Neural crest cell (in vitro differentiated cells): ENCODE data around the gene SLX4IP. TPM values are rescaled to one million over a fixed set of nuclear protein-coding genes. Genes with fewer than 3 reads are reported as not detected.

Source experiments
- DNase-seq: peaks from one replicate; pipeline ENCODE4 v3.0.0; 2021; ENCODE audit warnings: low read depth, mixed read lengths, low spot score
- H3K27ac Mint-ChIP-seq: one replicate; pipeline ENCODE4 v1.8.0; 2021; ENCODE audit warnings: mild to moderate bottlenecking, mixed read lengths; ENCODE audit not compliant: unreplicated experiment
- H3K27me3 Mint-ChIP-seq: 2 replicates; pipeline ENCODE4 v1.8.0; 2021; ENCODE audit warnings: low read depth, mild to moderate bottlenecking, mixed read lengths
- H3K36me3 Mint-ChIP-seq: 2 replicates; pipeline ENCODE4 v1.8.0; 2021; ENCODE audit warnings: low read depth, mild to moderate bottlenecking, mixed read lengths
- H3K4me1 Mint-ChIP-seq: 2 replicates; pipeline ENCODE4 v1.8.0; 2021; ENCODE audit warnings: mixed read lengths
- H3K4me3 Mint-ChIP-seq: one replicate; pipeline ENCODE4 v1.8.0; 2021; ENCODE audit warnings: mild to moderate bottlenecking, mixed read lengths
- H3K9me3 Mint-ChIP-seq: 2 replicates; pipeline ENCODE4 v1.8.0; 2021; ENCODE audit warnings: mixed read lengths
- CTCF ChIP-seq: fragments of 200-600 bp; sonication (generic); conservative IDR thresholded peaks from 2 replicates; pipeline ENCODE4 v1.5.0; 2021; ENCODE audit warnings: antibody characterized with exemption, mild to moderate bottlenecking
- total RNA-seq: library from RNA; stranded (reverse); gene quantifications from 2 replicates; pipeline ENCODE4 v1.2.1, GENCODE V29; 2021

The SLX4IP gene
- total RNA-seq, 1 donor from 2014 or later = 8.5 TPM

GRCh38 chr20:10603971-10604864 is 169.1 kb downstream of the SLX4IP start:
- H3K27me3 Mint-ChIP-seq = no peaks in the 10 kb centered on the region
- no peaks in the 10 kb centered on the region for H3K9me3 Mint-ChIP-seq
- no peak for TF ChIP-seq CTCF
- H3K36me3 Mint-ChIP-seq = peaks cover 10% of the 10 kb centered on the region
- peaks cover 57% of the 10 kb centered on the region for H3K4me1 Mint-ChIP-seq
- DNase-seq = peak; percentile 31
- H3K4me3 Mint-ChIP-seq = peak overlapping the region; percentile 72
- peak overlapping the region; percentile 71 for H3K27ac Mint-ChIP-seq

GRCh38 chr20:10604865-10605440 is 169.8 kb downstream of the SLX4IP start:
- DNase-seq = no peak
- Mint-ChIP-seq H3K4me1 (peaks cover 57% of the 10 kb centered on the region), H3K36me3 (peaks cover 10% of the 10 kb centered on the region), H3K4me3 (no peak overlapping the region), H3K27ac (no peak overlapping the region), H3K27me3 (no peaks in the 10 kb centered on the region), H3K9me3 (no peaks in the 10 kb centered on the region)
- no peak for TF ChIP-seq CTCF

- peaks cover 10% of the 10 kb centered on the region for H3K36me3 Mint-ChIP-seq
- H3K9me3 Mint-ChIP-seq = no peaks in the 10 kb centered on the region
- no peak overlapping the region for H3K27ac Mint-ChIP-seq
- no peaks in the 10 kb centered on the region for H3K27me3 Mint-ChIP-seq
- no peak for TF ChIP-seq CTCF
- peaks cover 57% of the 10 kb centered on the region for H3K4me1 Mint-ChIP-seq
- no peak for DNase-seq
- no peak overlapping the region for H3K4me3 Mint-ChIP-seq
Observed at GRCh38 chr20:10605547-10606195, 170.6 kb downstream of the SLX4IP start.

GRCh38 chr20:10609276-10609675 is 174.2 kb downstream of the SLX4IP start:
- H3K4me3 Mint-ChIP-seq = no peak overlapping the region

More at GRCh38 chr20:10609276-10609675, 174.2 kb downstream of the SLX4IP start:
- peaks cover 68% of the 10 kb centered on the region for H3K4me1 Mint-ChIP-seq
- no peak for TF ChIP-seq CTCF
- DNase-seq = no peak
- peaks cover 9% of the 10 kb centered on the region for H3K36me3 Mint-ChIP-seq
- H3K27me3 Mint-ChIP-seq = no peaks in the 10 kb centered on the region
- H3K27ac Mint-ChIP-seq = no peak overlapping the region
- H3K9me3 Mint-ChIP-seq = peaks cover 2% of the 10 kb centered on the region
